Nephron progenitor cell (in vitro differentiated cells): ENCODE data around the gene ST14.

Source experiments
- DNase-seq: peaks from one replicate; pipeline ENCODE4 v3.0.0; 2021
- H3K27ac Mint-ChIP-seq: 2 replicates; pipeline ENCODE4 v1.8.0; 2021; ENCODE audit warnings: mild to moderate bottlenecking, moderate library complexity, mixed read lengths
- H3K27me3 Mint-ChIP-seq: 2 replicates; pipeline ENCODE4 v1.8.0; 2021; ENCODE audit warnings: mild to moderate bottlenecking, low read depth, mixed read lengths; ENCODE audit not compliant: poor library complexity
- H3K36me3 Mint-ChIP-seq: 2 replicates; pipeline ENCODE4 v1.8.0; 2021; ENCODE audit warnings: low read depth, mixed read lengths
- H3K4me1 Mint-ChIP-seq: 2 replicates; pipeline ENCODE4 v1.8.0; 2021; ENCODE audit warnings: mixed read lengths
- H3K4me3 Mint-ChIP-seq: 2 replicates; pipeline ENCODE4 v1.8.0; 2021; ENCODE audit warnings: mild to moderate bottlenecking, moderate library complexity, mixed read lengths
- H3K9me3 Mint-ChIP-seq: 2 replicates; pipeline ENCODE4 v1.8.0; 2021; ENCODE audit warnings: mild to moderate bottlenecking, moderate library complexity, mixed read lengths
- CTCF ChIP-seq: fragments of 200-600 bp; sonication (generic); IDR thresholded peaks from 2 replicates; pipeline ENCODE4 v1.5.0; 2021; ENCODE audit warnings: antibody characterized with exemption

The ST14 gene

GRCh38 chr11:130122141-130122575 is 37.4 kb upstream of the ST14 start:
- H3K4me1 Mint-ChIP-seq: peaks cover 15% of the 10 kb centered on the region
- no peak for TF ChIP-seq CTCF
- peak overlapping the region; percentile 33 for H3K27ac Mint-ChIP-seq
- no peak for DNase-seq
- H3K27me3 Mint-ChIP-seq: no peaks in the 10 kb centered on the region
- no peaks in the 10 kb centered on the region for H3K9me3 Mint-ChIP-seq
- H3K36me3 Mint-ChIP-seq: peaks cover 56% of the 10 kb centered on the region
- no peak overlapping the region for H3K4me3 Mint-ChIP-seq

- H3K4me3 Mint-ChIP-seq: no peak overlapping the region
- no peak for TF ChIP-seq CTCF
- H3K27me3 Mint-ChIP-seq: no peaks in the 10 kb centered on the region
- peaks cover 15% of the 10 kb centered on the region for H3K4me1 Mint-ChIP-seq
- H3K36me3 Mint-ChIP-seq: peaks cover 65% of the 10 kb centered on the region
- H3K27ac Mint-ChIP-seq: peak overlapping the region; percentile 74
- DNase-seq: no peak
- H3K9me3 Mint-ChIP-seq: no peaks in the 10 kb centered on the region
Measured at GRCh38 chr11:130123414-130124040, 36.1 kb upstream of the ST14 start.

GRCh38 chr11:130124096-130124495 is 35.5 kb upstream of the ST14 start:
- Mint-ChIP-seq H3K36me3 (peaks cover 68% of the 10 kb centered on the region), H3K27me3 (no peaks in the 10 kb centered on the region), H3K4me3 (no peak overlapping the region), H3K4me1 (peaks cover 15% of the 10 kb centered on the region), H3K27ac (peak overlapping the region; percentile 74), H3K9me3 (no peaks in the 10 kb centered on the region)
- TF ChIP-seq CTCF: no peak
- DNase-seq: no peak

- no peaks in the 10 kb centered on the region for H3K9me3 Mint-ChIP-seq
- peaks cover 74% of the 10 kb centered on the region for H3K36me3 Mint-ChIP-seq
Measured at GRCh38 chr11:130125638-130126037, 33.9 kb upstream of the ST14 start.

GRCh38 chr11:130126516-130126915 is 33.1 kb upstream of the ST14 start:
- peaks cover 15% of the 10 kb centered on the region for H3K4me1 Mint-ChIP-seq
- no peaks in the 10 kb centered on the region for H3K27me3 Mint-ChIP-seq
- H3K4me3 Mint-ChIP-seq: no peak overlapping the region
- no peaks in the 10 kb centered on the region for H3K9me3 Mint-ChIP-seq
- peaks cover 76% of the 10 kb centered on the region for H3K36me3 Mint-ChIP-seq
- no peak for DNase-seq
- H3K27ac Mint-ChIP-seq: peak overlapping the region; percentile 48
- no peak for TF ChIP-seq CTCF

More at GRCh38 chr11:130125638-130126037, 33.9 kb upstream of the ST14 start:
- Mint-ChIP-seq H3K4me1 (peaks cover 15% of the 10 kb centered on the region), H3K27me3 (no peaks in the 10 kb centered on the region), H3K4me3 (no peak overlapping the region), H3K27ac (no peak overlapping the region)
- DNase-seq: no peak
- no peak for TF ChIP-seq CTCF

- no peak for TF ChIP-seq CTCF
Measured at GRCh38 chr11:130127509-130127908, 32.1 kb upstream of the ST14 start.

More at GRCh38 chr11:130127509-130127908, 32.1 kb upstream of the ST14 start:
- no peaks in the 10 kb centered on the region for H3K9me3 Mint-ChIP-seq
- H3K27me3 Mint-ChIP-seq: no peaks in the 10 kb centered on the region
- DNase-seq: no peak
- peaks cover 77% of the 10 kb centered on the region for H3K36me3 Mint-ChIP-seq
- H3K4me3 Mint-ChIP-seq: no peak overlapping the region
- H3K27ac Mint-ChIP-seq: peak overlapping the region; percentile 79
- H3K4me1 Mint-ChIP-seq: peaks cover 15% of the 10 kb centered on the region
